GM12878 (cell line): ENCODE results near the gene FLNC. TPM values are rescaled to one million over a fixed set of nuclear protein-coding genes. Genes with fewer than 3 reads are reported as not detected.

ENCODE experiments used
- ATAC-seq: fragments of 200-7000 bp; cut with Tn5 transposase; 3 replicates; pipeline ENCODE4 v1.9.1; 2020; ENCODE audit warnings: mild to moderate bottlenecking, moderate library complexity
- BruUV-seq: library from RNA; stranded (reverse); fragments of 400-500 nt; replicated peaks from 2 replicates; lab custom pipeline; 2021; lab: Mats Ljungman, UMichigan
- CTCF ChIA-PET: fragments of 300-600 bp; sonication (Branson Sonifier 250); formaldehyde crosslinking; extraction: SDS; loops from one replicate; lab custom pipeline; 2021; ENCODE audit warnings: inconsistent platforms; lab: Yijun Ruan, JAX
- POLR2A ChIA-PET: fragments of 350-600 bp; formaldehyde crosslinking; extraction: SDS; loops from one replicate; lab custom pipeline; 2021; ENCODE audit warnings: inconsistent platforms; lab: Charles Lee
- RAD21 ChIA-PET: fragments of 300-600 bp; sonication (Branson Sonifier 250); formaldehyde crosslinking; loops from one replicate; lab custom pipeline; 2023; ENCODE audit warnings: antibody characterized with exemption; ENCODE audit not compliant: unreplicated experiment; lab: Charles Lee
- SMC1A ChIA-PET: fragments of 300-600 bp; sonication (Branson Sonifier 250); formaldehyde crosslinking; loops from one replicate; lab custom pipeline; 2023; ENCODE audit not compliant: unreplicated experiment, uncharacterized antibody; lab: Charles Lee
- DNase-seq: peaks from one replicate; pipeline ENCODE4 v3.0.0-alpha.2; 2011; ENCODE audit warnings: low read depth, low spot score
- FAIRE-seq: peaks from 3 replicates; lab custom pipeline; 2011; peaks lifted over from hg19 to GRCh38; lab: Jason Lieb, UNC
- H2AFZ ChIP-seq: 2 replicates; pipeline ENCODE4 v1.6.0; 2011; ENCODE audit warnings: low read depth, low read length, control low read depth; ENCODE audit not compliant: control insufficient read depth
- H3K27ac ChIP-seq: 2 replicates; pipeline ENCODE4 v1.5.1; 2011; ENCODE audit warnings: control low read depth; ENCODE audit not compliant: control insufficient read depth, insufficient read depth
- H3K27me3 ChIP-seq, 2 experiments: replicated peaks in 1 of 2; 2 replicates each; pipeline versions ENCODE4 v1.6.0 to v1.6.1; 2011; ENCODE audit warnings: low read length in 1 of 2; ENCODE audit not compliant: control insufficient read depth in 2 of 2, insufficient read depth in 2 of 2
- H3K36me3 ChIP-seq, 2 experiments: 2 replicates each; pipeline ENCODE4 v1.5.1; 2011; ENCODE audit warnings: low read length in 1 of 2; ENCODE audit not compliant: control insufficient read depth in 2 of 2, insufficient read depth in 2 of 2
- H3K4me1 ChIP-seq: 2 replicates; pipeline ENCODE4 v1.6.1; 2011; ENCODE audit warnings: mild to moderate bottlenecking, low read length, moderate library complexity, mixed read lengths; ENCODE audit not compliant: control insufficient read depth, insufficient read depth
- H3K4me2 ChIP-seq: 2 replicates; pipeline ENCODE4 v1.6.0; 2011; ENCODE audit warnings: control low read depth; ENCODE audit not compliant: control insufficient read depth, insufficient read depth
- H3K4me3 ChIP-seq: fragments of 200-600 bp; sonication (generic); 2 replicates; pipeline ENCODE4 v1.5.1; 2016
- H3K79me2 ChIP-seq: 2 replicates; pipeline ENCODE4 v1.6.0; 2011; ENCODE audit warnings: low read length; ENCODE audit not compliant: control insufficient read depth, insufficient read depth
- H3K9ac ChIP-seq: 2 replicates; pipeline ENCODE4 v1.8.0; 2011; ENCODE audit warnings: low read length, control low read depth, mixed read lengths; ENCODE audit not compliant: control insufficient read depth, insufficient read depth
- H3K9me3 ChIP-seq: replicated peaks from 3 replicates; pipeline ENCODE4 v1.5.1; 2011; ENCODE audit warnings: mild to moderate bottlenecking, low read length; ENCODE audit not compliant: control insufficient read depth, insufficient read depth
- H4K20me1 ChIP-seq: 2 replicates; pipeline ENCODE4 v1.6.0; 2011; ENCODE audit not compliant: control insufficient read depth, insufficient read depth
- BRCA1 ChIP-seq: IDR thresholded peaks from 2 replicates; pipeline ENCODE4 v1.6.1; 2011; ENCODE audit warnings: low read depth, low read length, improper control_type of control experiment
- CEBPB ChIP-seq, 2 experiments: fragments of 150-350 bp in 1 of 2; IDR thresholded peaks; 2 replicates each; pipeline ENCODE4 v1.6.1; 2012 to 2014; ENCODE audit warnings: low read depth in 2 of 2, low read length in 2 of 2, borderline replicate concordance in 1 of 2, inconsistent platforms in 1 of 2
- STAT3 ChIP-seq: IDR thresholded peaks from 2 replicates; pipeline ENCODE4 v1.6.1; 2011; ENCODE audit warnings: low read depth, low read length, improper control_type of control experiment
- WGBS: methylation state at CpG from one replicate; pipeline ENCODE4 v1.1.6; 2016; ENCODE audit warnings: low lambda C conversion rate; ENCODE audit not compliant: insufficient replicate concordance, insufficient coverage; ENCODE audit errors: missing lambda C conversion rate; 5-methylcytosine and 5-hydroxymethylcytosine counted together
- in situ Hi-C: fragments of 300-500 bp; cut with MboI; formaldehyde crosslinking; loops from 9 replicates; pipeline ENCODE4 v1.14.3; 2018; ENCODE audit warnings: mixed read lengths
- intact Hi-C: fragments of 100-400 bp; cut with micrococcal nuclease; formaldehyde crosslinking; loops from one replicate; pipeline ENCODE4 v1.14.2; 2022; ENCODE audit not compliant: unreplicated experiment
- polyA plus RNA-seq, 11 experiments: library from polyadenylated mRNA; depleted of rRNA in 4 of 11; unstranded in 6 of 11; stranded (reverse) in 5 of 11; fragments of >200 nt; fragmentation: Nextera tagmentation in 4 of 11; fragmentation: Illumina TruSeq in 1 of 11; extraction: Ambion mirVana in 4 of 11; extraction: Trizol in 1 of 11; gene quantifications; 1 replicate in 1 of 11; 2 replicates in 10 of 11; pipeline versions ENCODE4 v1.2.1 to v1.2.3, GENCODE V29; 2011 to 2016; ENCODE audit warnings: inconsistent platforms in 2 of 11, missing spikeins in 2 of 11, low read depth in 1 of 11
- total RNA-seq, 4 experiments: library from RNA; depleted of rRNA in 3 of 4; stranded (reverse); fragments of >200 nt in 3 of 4; fragmentation: Illumina TruSeq in 1 of 4; extraction: Trizol in 1 of 4; gene quantifications; 2 replicates each; pipeline versions ENCODE4 v1.2.1 to v1.2.3, GENCODE V29; 2013 to 2021
- TF ChIP-seq, protein P1 (sequence below): fragments of 150-350 bp; IDR thresholded peaks from 2 replicates; pipeline ENCODE4 v1.6.1; 2014; ENCODE audit warnings: mild to moderate bottlenecking, low read depth, low read length

FLNC gene
- total and polyA plus RNA-seq, 10 of the 15 experiments (the other 5 are each of a cell fraction or from before 2014, with no cell fraction given): 0.01 to 0.21 (median 0.06) TPM; not detected in 3

DNA sequence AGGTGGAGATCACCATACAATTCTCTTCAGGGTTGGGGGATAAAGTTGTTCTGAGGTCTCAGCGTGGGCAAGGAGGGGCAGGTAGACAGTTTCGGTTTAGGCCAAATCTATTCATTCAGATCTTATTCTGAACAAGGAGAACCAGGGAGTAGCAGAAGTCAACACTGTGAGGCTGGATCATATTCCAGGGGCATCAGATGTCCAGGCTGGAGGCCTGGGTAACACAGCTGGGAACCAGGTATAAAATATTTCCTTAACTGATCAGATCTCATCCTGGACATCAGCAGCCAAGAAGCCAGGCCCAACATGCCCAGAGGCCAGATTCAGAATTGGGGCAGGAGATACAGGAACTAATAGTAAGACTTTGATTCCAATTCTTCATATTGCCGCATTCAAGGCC is 19.2 kb upstream of the FLNC start (continued):
- TF ChIP-seq, protein P1, sequence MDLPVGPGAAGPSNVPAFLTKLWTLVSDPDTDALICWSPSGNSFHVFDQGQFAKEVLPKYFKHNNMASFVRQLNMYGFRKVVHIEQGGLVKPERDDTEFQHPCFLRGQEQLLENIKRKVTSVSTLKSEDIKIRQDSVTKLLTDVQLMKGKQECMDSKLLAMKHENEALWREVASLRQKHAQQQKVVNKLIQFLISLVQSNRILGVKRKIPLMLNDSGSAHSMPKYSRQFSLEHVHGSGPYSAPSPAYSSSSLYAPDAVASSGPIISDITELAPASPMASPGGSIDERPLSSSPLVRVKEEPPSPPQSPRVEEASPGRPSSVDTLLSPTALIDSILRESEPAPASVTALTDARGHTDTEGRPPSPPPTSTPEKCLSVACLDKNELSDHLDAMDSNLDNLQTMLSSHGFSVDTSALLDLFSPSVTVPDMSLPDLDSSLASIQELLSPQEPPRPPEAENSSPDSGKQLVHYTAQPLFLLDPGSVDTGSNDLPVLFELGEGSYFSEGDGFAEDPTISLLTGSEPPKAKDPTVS: no peak
- TF ChIP-seq STAT3 (no peak), CEBPB (IDR thresholded peaks at IDR 0.05; ENCODE audit: borderline replicate concordance in 1 of 2, low read depth in 2 of 2, low read length in 2 of 2) (no peak)

DNA sequence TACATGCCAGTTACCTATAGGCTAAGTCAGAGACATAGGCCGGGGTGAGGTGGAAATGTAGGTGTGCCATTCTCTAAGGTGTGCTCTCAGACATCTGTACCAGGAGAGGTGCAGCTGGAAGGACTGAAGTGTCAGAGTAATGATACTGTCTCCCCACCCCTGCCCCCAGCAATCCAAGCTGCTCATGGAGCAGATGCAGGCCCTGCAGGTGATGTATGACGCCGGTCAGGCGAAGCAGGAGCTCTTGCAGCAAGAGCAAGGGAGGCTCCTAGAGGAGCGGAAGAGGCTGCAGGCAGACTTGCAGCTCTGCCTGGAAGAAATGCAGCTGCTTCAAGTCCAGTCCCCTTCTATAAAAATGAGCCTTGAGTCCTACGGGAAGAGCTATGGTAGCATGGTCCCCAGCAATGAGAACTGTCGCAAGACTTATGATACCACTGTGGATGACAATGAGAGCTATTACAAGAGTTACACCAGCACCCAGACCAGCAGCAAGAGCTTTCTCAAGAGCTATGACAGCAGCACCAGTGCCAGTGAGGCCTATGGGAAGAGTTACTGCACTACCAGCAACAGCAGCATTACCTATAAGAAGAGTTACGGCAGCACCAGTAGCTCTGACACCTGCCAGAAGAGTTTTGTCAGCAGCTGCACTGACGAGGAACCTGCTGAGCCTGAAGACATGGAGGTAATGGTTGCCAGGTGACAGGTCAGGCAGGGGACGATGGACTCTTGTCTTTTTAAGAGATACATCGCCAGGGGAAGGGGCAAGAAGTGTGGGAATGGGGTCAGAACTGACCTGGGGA is 18.4 kb upstream of the FLNC start:
- Histone ChIP-seq H3K9me3 (no peaks in the 10 kb centered on the region), H2AFZ (no peak overlapping the region), H3K9ac (no peak overlapping the region), H3K27me3 (peaks cover 0 to 2% of the 10 kb centered on the region in 2 experiments; a peak in 2 of 4 replicates), H3K4me1 (no peaks in the 10 kb centered on the region), H3K79me2 (no peaks in the 10 kb centered on the region), H3K4me3 (no peak overlapping the region), H3K27ac (no peak overlapping the region), H3K4me2 (no peak overlapping the region), H4K20me1 (no peaks in the 10 kb centered on the region), H3K36me3 (no peaks in the 10 kb centered on the region)
- FAIRE-seq: no peak
- RAD21 ChIA-PET: no interaction called here
- in situ Hi-C loops (no loop called here), intact Hi-C loops (no loop called here)
- no peak for ATAC-seq
- POLR2A ChIA-PET: no interaction called here
- SMC1A ChIA-PET: interaction anchor here (1.3 to 1.4 kb wide), 2 partner anchors 9 to 72 kb away, joined by 3 to 4 read pairs; no protein-coding TSS in a partner anchor
- no peak for DNase-seq
- BruUV-seq: no TSS peak
- WGBS: 72% methylated on average over 11 of the region's 11 CpGs
- CTCF ChIA-PET: interaction anchor here (0.8 kb wide), 1 partner anchor 387 kb away, joined by 3 read pairs; no protein-coding TSS in a partner anchor
- TF ChIP-seq CEBPB (IDR thresholded peaks at IDR 0.05; ENCODE audit: borderline replicate concordance in 1 of 2, low read depth in 2 of 2, low read length in 2 of 2): no peak
- TF ChIP-seq BRCA1: no peak
